Measurements from ENCODE around the gene INPP5K. TPM values are rescaled to one million over a fixed set of nuclear protein-coding genes. Genes with fewer than 3 reads are reported as not detected.

INPP5K gene
- total and polyA plus RNA-seq, 2 of the 4 experiments (the other 2 are of a cell fraction) = 14.9 to 17.4 TPM

DNA sequence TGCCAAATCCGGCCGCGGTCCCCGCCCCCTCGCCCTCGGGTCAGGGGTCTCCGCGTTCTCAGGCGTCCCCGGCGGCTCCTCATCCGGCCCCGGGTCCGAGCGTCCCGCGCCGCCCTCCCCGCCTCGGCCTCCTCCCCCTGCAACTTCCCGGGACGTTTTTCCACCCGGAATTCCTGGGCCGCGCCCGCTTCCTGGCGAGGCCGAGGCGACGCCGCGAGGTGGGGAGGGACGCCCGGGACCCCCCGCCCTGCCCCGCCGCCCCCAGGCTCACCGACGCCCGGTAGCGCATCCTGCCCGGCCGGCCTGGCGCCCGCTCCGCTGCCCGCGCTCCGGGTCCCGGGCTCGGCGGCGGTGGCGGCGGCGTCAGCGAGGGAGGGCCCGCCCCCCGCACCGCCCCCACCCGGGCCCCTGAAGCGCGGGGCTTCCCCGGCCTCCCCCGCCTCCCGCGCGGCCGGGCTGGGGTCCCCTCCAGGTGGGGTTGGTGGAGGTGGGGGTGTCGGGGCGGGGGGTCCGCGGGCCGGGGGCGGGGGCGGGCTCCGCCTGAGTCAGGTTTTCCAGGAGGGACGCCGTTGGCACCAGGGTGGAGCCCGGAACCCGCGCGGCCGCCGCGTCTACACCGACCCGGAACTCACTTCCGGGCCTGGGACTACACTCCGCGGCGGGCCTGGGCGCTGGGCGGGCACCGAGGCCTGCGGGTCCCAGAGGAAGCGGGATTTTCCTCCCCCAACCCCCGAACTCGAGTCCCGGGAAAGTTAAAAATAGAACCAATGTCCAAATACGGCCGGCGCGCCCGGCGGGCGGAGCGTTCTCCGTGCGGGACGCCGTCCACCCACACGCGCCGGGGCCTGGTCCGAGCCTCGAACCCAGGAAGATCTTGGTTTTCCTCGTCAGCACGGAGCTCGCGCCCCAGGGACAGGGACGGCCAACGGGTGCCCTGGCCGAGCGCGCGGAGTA lies 30.7 kb downstream of the INPP5K start:
- dilution Hi-C loops (cut with HindIII; ENCODE audit: low sequenced_read_pairs, unreplicated experiment) (no loop called here), intact Hi-C loops (cut with micrococcal nuclease) (loop anchor here (1.0 kb wide), 1 partner anchor 17 kb away; no protein-coding TSS in a partner anchor), in situ Hi-C loops (cut with MboI; ENCODE audit: low sequenced_read_pairs) (no loop called here)
- H2BK20ac ChIP-seq (ENCODE audit: low read depth, low read length) = no peak overlapping the region
- BruUV-seq (replicated peaks) = no TSS peak
- no peak overlapping the region for H3K23ac ChIP-seq (ENCODE audit: low read depth, low read length)
- H3K9ac ChIP-seq (ENCODE audit: low read depth, low read length) = peak overlapping the region; percentile 99
- H3K9me3 ChIP-seq (ENCODE audit: control insufficient read depth, insufficient read depth, low read length) = no peaks in the 10 kb centered on the region
- ChIA-PET POLR2A (ENCODE audit: unreplicated experiment) (no interaction called here), CTCF (no interaction called here)
- peak overlapping the region; percentile 82 for H2AFZ ChIP-seq (replicated peaks; ENCODE audit: low read length, poor library complexity)
- H3K27ac ChIP-seq (ENCODE audit: insufficient read depth, low read length) = peak overlapping the region; percentile 96
- H3K18ac ChIP-seq (ENCODE audit: low read depth, low read length) = no peak overlapping the region; the same call in 1 of the 2 replicates
- peak overlapping the region; percentile 84 for H2BK120ac ChIP-seq (ENCODE audit: low read depth, low read length)
- DNase-seq (peak; percentile 60), ATAC-seq (ENCODE audit: low read depth) (peak; percentile 42)
- H2BK5ac ChIP-seq (ENCODE audit: low read depth, low read length, poor library complexity, severe bottlenecking) = peak overlapping the region; percentile 93
- peaks cover 30% of the 10 kb centered on the region for H3K36me3 ChIP-seq (ENCODE audit: control insufficient read depth, insufficient read depth, low read length)
- H3K4me2 ChIP-seq (ENCODE audit: low read depth, low read length) = peak overlapping the region; percentile 100; the same call in 1 of the 2 replicates
- peak overlapping the region; percentile 3; the same call in 1 of the 3 replicates for H2BK15ac ChIP-seq (ENCODE audit: low read depth, low read length)
- peak overlapping the region; percentile 98 for H3K4ac ChIP-seq (ENCODE audit: low read depth, low read length)
- H3K4me1 ChIP-seq (ENCODE audit: control insufficient read depth, insufficient read depth, low read length) = peaks cover 22% of the 10 kb centered on the region
- 0% methylated on average over 23 of the region's 127 CpGs; no CpG with 5 or more reads in 1 of the 2 experiments for WGBS, 2 experiments (ENCODE audit: extremely low coverage in 2 of 2, insufficient read length in 1 of 2)
- peak overlapping the region; percentile 92 for H3K56ac ChIP-seq (ENCODE audit: extremely low read depth, insufficient read depth, low read length)
- peaks cover 25 to 77% of the 10 kb centered on the region in 2 experiments for H3K79me1 ChIP-seq (ENCODE audit: low read depth in 1 of 2, low read length in 2 of 2)
- peak overlapping the region; percentile 96 for H4K91ac ChIP-seq (ENCODE audit: insufficient read depth, low read depth, low read length)
- H3K14ac ChIP-seq (replicated peaks; ENCODE audit: low read depth, low read length) = peak overlapping the region; percentile 99
- peak overlapping the region; percentile 99 for H2AK5ac ChIP-seq (ENCODE audit: low read depth, low read length)
- peak overlapping the region; percentile 94 for H3K4me3 ChIP-seq (ENCODE audit: insufficient read depth, low read depth, low read length)
- H4K20me1 ChIP-seq (ENCODE audit: insufficient read depth, low read length) = peaks cover 29% of the 10 kb centered on the region
- peak overlapping the region; percentile 89 for H4K5ac ChIP-seq (ENCODE audit: low read depth, low read length)
- H3K9me1 ChIP-seq (ENCODE audit: insufficient read depth, low read length) = peaks cover 15% of the 10 kb centered on the region
- no peaks in the 10 kb centered on the region for H3K27me3 ChIP-seq (ENCODE audit: control insufficient read depth, insufficient read depth, low read length)
- TF ChIP-seq MXI1 (IDR thresholded peaks at IDR 0.05; ENCODE audit: borderline replicate concordance, low read depth, low read length) (0 out of 2 replicates have a peak, but pooled peaks have one; percentile 45), POLR2A (IDR thresholded peaks at IDR 0.05; ENCODE audit: low read depth, low read length) (peak; percentile 32; the same call in 1 of the 2 replicates), NFE2L2 (IDR thresholded peaks at IDR 0.05; ENCODE audit: low read depth, low read length) (no peak), RCOR1 (IDR thresholded peaks at IDR 0.05; ENCODE audit: insufficient replicate concordance, low read length) (no peak), BHLHE40 (IDR thresholded peaks at IDR 0.05; ENCODE audit: low read depth, low read length) (no peak), CHD1 (IDR thresholded peaks at IDR 0.05; ENCODE audit: low read depth, low read length) (no peak), CEBPB (IDR thresholded peaks at IDR 0.05; ENCODE audit: low read depth, low read length) (no peak), RFX5 (IDR thresholded peaks at IDR 0.05; ENCODE audit: low read depth, low read length) (no peak), MAZ (IDR thresholded peaks at IDR 0.05; ENCODE audit: borderline replicate concordance, low read depth, low read length) (peak; percentile 49; the same call in 1 of the 2 replicates), RAD21 (IDR thresholded peaks at IDR 0.05; ENCODE audit: low read length) (no peak), MAFK (IDR thresholded peaks at IDR 0.05; ENCODE audit: low read depth, low read length) (no peak)
- TF ChIP-seq, protein P1, sequence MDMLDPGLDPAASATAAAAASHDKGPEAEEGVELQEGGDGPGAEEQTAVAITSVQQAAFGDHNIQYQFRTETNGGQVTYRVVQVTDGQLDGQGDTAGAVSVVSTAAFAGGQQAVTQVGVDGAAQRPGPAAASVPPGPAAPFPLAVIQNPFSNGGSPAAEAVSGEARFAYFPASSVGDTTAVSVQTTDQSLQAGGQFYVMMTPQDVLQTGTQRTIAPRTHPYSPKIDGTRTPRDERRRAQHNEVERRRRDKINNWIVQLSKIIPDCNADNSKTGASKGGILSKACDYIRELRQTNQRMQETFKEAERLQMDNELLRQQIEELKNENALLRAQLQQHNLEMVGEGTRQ (IDR thresholded peaks at IDR 0.05; ENCODE audit: low read depth, low read length) = no peak
- peak overlapping the region; percentile 92 to 96; a peak in 3 of 4 replicates for H4K8ac ChIP-seq (ENCODE audit: low read depth in 2 of 2, low read length in 2 of 2)
- H2AK9ac ChIP-seq (replicated peaks; ENCODE audit: low read depth, low read length, poor library complexity) = peak overlapping the region; percentile 98

All from IMR-90 (cell line).